Measurements from ENCODE around the gene ECE1. TPM values are rescaled to one million over a fixed set of nuclear protein-coding genes. Genes with fewer than 3 reads are reported as not detected.

The ECE1 gene
- total and polyA plus RNA-seq, 10 of the 15 experiments (the other 5 are each of a cell fraction or from before 2014, with no cell fraction given), result 0.97 to 81.0 (median 37.0) TPM

DNA sequence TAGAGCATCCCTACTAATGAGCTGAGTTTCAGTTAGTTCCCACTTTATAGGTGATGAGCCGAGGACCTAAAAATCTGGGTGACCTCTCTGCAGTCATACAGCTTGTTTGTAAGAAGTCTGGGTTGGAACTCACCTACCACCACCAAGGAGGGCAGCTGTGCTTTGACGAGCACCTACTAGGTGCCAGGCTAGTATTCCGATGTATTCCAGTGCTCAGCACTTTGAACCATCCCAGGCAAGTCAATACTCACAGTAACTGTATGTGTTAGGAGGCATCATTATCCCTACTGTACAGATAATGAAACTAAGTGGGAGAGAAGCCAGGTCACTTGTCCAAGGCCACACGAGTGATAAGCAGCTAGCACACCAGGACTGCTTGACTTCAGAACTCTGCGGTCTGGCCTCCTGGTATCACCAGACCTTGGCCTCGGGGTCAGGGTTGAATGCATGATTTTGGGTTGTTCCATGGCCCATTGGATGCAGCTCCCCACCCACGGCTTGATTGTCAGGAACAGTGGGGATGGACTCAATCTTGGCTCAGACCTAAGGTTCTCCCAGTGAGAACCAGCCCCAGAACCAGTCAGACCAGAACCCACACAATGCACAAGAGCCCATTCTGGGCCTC is 20.7 kb downstream of the ECE1 start:
- Histone ChIP-seq H3K27me3 (replicated peaks in 1 of 2; ENCODE audit: control insufficient read depth in 2 of 2, insufficient read depth in 2 of 2, low read length in 1 of 2) (no peaks in the 10 kb centered on the region), H3K36me3 (ENCODE audit: control insufficient read depth in 2 of 2, insufficient read depth in 2 of 2, low read length in 1 of 2) (peaks cover 8 to 26% of the 10 kb centered on the region in 2 experiments; a peak in 3 of 4 replicates), H3K4me3 (no peak overlapping the region), H3K4me1 (ENCODE audit: control insufficient read depth, insufficient read depth, low read length) (no peaks in the 10 kb centered on the region), H2AFZ (ENCODE audit: control insufficient read depth, low read depth, low read length) (no peak overlapping the region), H4K20me1 (ENCODE audit: control insufficient read depth, insufficient read depth) (no peaks in the 10 kb centered on the region), H3K27ac (ENCODE audit: control insufficient read depth, insufficient read depth) (no peak overlapping the region), H3K9me3 (replicated peaks; ENCODE audit: control insufficient read depth, insufficient read depth, low read length) (no peaks in the 10 kb centered on the region), H3K4me2 (ENCODE audit: control insufficient read depth, insufficient read depth) (no peak overlapping the region), H3K79me2 (ENCODE audit: control insufficient read depth, insufficient read depth, low read length) (no peaks in the 10 kb centered on the region), H3K9ac (ENCODE audit: control insufficient read depth, insufficient read depth, low read length) (no peak overlapping the region)
- BruUV-seq (replicated peaks), result no TSS peak
- POLR2A ChIA-PET, result interaction anchor here (1.5 kb wide), 1 partner anchor 101 kb away, joined by 3 read pairs; no protein-coding TSS in a partner anchor
- FAIRE-seq, result no peak
- ATAC-seq, result no peak
- SMC1A ChIA-PET (ENCODE audit: uncharacterized antibody, unreplicated experiment), result interaction anchor here (0.8 to 4.6 kb wide), 20 partner anchors 11 to 101 kb away, joined by 3 to 30 read pairs (median 5); partner anchors contain the start of gene ECE1
- RAD21 ChIA-PET (ENCODE audit: unreplicated experiment), result interaction anchor here (0.9 to 3.1 kb wide), 17 partner anchors 14 to 101 kb away, joined by 3 to 30 read pairs (median 7); partner anchors contain the start of gene ECE1
- DNase-seq (ENCODE audit: low read depth, low spot score), result no peak
- CTCF ChIA-PET, result interaction anchor here (0.7 to 6.8 kb wide), 29 partner anchors 8 to 1241 kb away, joined by 3 to 131 read pairs (median 7); partner anchors contain the start of gene ECE1
- intact Hi-C loops (cut with micrococcal nuclease; ENCODE audit: unreplicated experiment) (no loop called here), in situ Hi-C loops (cut with MboI) (no loop called here)
- 66% methylated on average over 7 of the region's 7 CpGs for WGBS (ENCODE audit: insufficient coverage, insufficient replicate concordance, low lambda C conversion rate, missing lambda C conversion rate)
- no peak for TF ChIP-seq BACH1 (IDR thresholded peaks at IDR 0.05; ENCODE audit: borderline replicate concordance)
- no peak for TF ChIP-seq CBX5 (IDR thresholded peaks at IDR 0.05; ENCODE audit: low read depth)
- no peak for TF ChIP-seq ZNF274 (IDR thresholded peaks at IDR 0.05; ENCODE audit: insufficient read depth, insufficient read length)
- no peak for TF ChIP-seq HDAC6 (IDR thresholded peaks at IDR 0.05; ENCODE audit: unreplicated experiment)
- no peak for TF ChIP-seq SMC3 (IDR thresholded peaks at IDR 0.05; ENCODE audit: borderline replicate concordance, low read length)
- TF ChIP-seq HSF1 (IDR thresholded peaks at IDR 0.05; ENCODE audit: low read depth, low read length), result no peak
- no peak for TF ChIP-seq RELA (IDR thresholded peaks at IDR 0.05; ENCODE audit: borderline replicate concordance, partially characterized antibody)
- TF ChIP-seq, protein P1, sequence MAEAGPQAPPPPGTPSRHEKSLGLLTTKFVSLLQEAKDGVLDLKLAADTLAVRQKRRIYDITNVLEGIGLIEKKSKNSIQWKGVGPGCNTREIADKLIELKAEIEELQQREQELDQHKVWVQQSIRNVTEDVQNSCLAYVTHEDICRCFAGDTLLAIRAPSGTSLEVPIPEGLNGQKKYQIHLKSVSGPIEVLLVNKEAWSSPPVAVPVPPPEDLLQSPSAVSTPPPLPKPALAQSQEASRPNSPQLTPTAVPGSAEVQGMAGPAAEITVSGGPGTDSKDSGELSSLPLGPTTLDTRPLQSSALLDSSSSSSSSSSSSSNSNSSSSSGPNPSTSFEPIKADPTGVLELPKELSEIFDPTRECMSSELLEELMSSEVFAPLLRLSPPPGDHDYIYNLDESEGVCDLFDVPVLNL (IDR thresholded peaks at IDR 0.05; ENCODE audit: low read depth, low read length), result no peak
- no peak for TF ChIP-seq CHD4 (IDR thresholded peaks at IDR 0.05)
- no peak for TF ChIP-seq MYB (IDR thresholded peaks at IDR 0.05; ENCODE audit: borderline replicate concordance, low read depth, low read length)
- no peak for TF ChIP-seq PML (IDR thresholded peaks at IDR 0.05; ENCODE audit: low read length)
- no peak for TF ChIP-seq SUPT20H (IDR thresholded peaks at IDR 0.05; ENCODE audit: borderline replicate concordance, control insufficient read depth, low read depth, low read length)
- no peak for TF ChIP-seq ZBTB33 (IDR thresholded peaks at IDR 0.05)
- no peak for TF ChIP-seq TBL1XR1 (IDR thresholded peaks at IDR 0.05; ENCODE audit: low read depth, low read length)
- no peak for TF ChIP-seq CREM (IDR thresholded peaks at IDR 0.05; ENCODE audit: low read depth)
- no peak for TF ChIP-seq BMI1 (IDR thresholded peaks at IDR 0.05; ENCODE audit: borderline replicate concordance)
- TF ChIP-seq TCF3 (IDR thresholded peaks at IDR 0.05; ENCODE audit: borderline replicate concordance, insufficient read depth, low read depth, low read length), result no peak
- TF ChIP-seq MEF2B (IDR thresholded peaks at IDR 0.05; ENCODE audit: partially characterized antibody, poor library complexity, severe bottlenecking), result no peak

All from GM12878 (cell line).